Right lung (tissue), 10 donors: Measurements from ENCODE around the gene LAS1L. TPM values are rescaled to one million over a fixed set of nuclear protein-coding genes. Genes with fewer than 3 reads are reported as not detected.
"Not testable (repeated sequence)": the region's sequence is repeated elsewhere in the genome, so short reads cannot be mapped to it uniquely, and the experiment has no call there.

Experiments
- DNase-seq, 2 donors: peaks; one replicate each; pipeline ENCODE4 v3.0.0-alpha.2; 2013
- long read RNA-seq, 8 donors: transcript quantifications; one replicate each; lab custom pipeline, GENCODE V29; 2026
- polyA plus RNA-seq, 5 donors: library from polyadenylated mRNA; unstranded; fragments of 120-200 nt; gene quantifications; one replicate each; pipeline versions ENCODE4 v1.2.1 to v1.2.3, GENCODE V29; 2013; ENCODE audit warnings: inconsistent platforms in 1 of 5, low replicate concordance in 1 of 5; ENCODE audit not compliant: insufficient read length in 5 of 5, insufficient read depth in 1 of 5

Gene LAS1L
- 10 to 100 TPM; 39.6 to 46.1 (median 42.6) TPM for polyA plus RNA-seq
- long read RNA-seq, donor 1: 0 reads
- long read RNA-seq, donor 2, partial matches to known transcripts: 0 of 5 reads
- long read RNA-seq, donor 2, other reads (novel, unspliced or antisense): 0 of 5 reads
- long read RNA-seq, donor 3, partial matches to known transcripts: 295 of 338 reads
- long read RNA-seq, donor 3, other reads (novel, unspliced or antisense): 38 of 338 reads
- long read RNA-seq, donor 4, partial matches to known transcripts: 0 of 6 reads
- long read RNA-seq, donor 4, other reads (novel, unspliced or antisense): 0 of 6 reads
- long read RNA-seq, donor 5, partial matches to known transcripts: 10 of 16 reads
- long read RNA-seq, donor 5, other reads (novel, unspliced or antisense): 0 of 16 reads
- long read RNA-seq, donor 6, partial matches to known transcripts: 11 of 17 reads
- long read RNA-seq, donor 6, other reads (novel, unspliced or antisense): 0 of 17 reads
- long read RNA-seq, donor 7, transcript LAS1L-202 (13 exons, 2,386 nt): major isoform, 7 of 7 reads
- long read RNA-seq, donor 7, partial matches to known transcripts: 0 of 7 reads
- long read RNA-seq, donor 7, other reads (novel, unspliced or antisense): 0 of 7 reads
- long read RNA-seq, donor 8, partial matches to known transcripts: 0 of 2 reads
- long read RNA-seq, donor 8, other reads (novel, unspliced or antisense): 0 of 2 reads

GRCh38 chrX:65534450-65535292, at the start of gene LAS1L:
TSS of gene LAS1L (minus strand) at chrX:65534787. CDS start at chrX:65534715, 72 bp downstream.
- DNase-seq: peak; percentile 87 to 91

GRCh38 chrX:65582450-65583082, 48.0 kb upstream of the LAS1L start:
- no peak for DNase-seq

- peak; percentile 51 to 72 for DNase-seq
These were observed 47.2 kb upstream of the LAS1L start for GRCh38 chrX:65581661-65582339.

- no peak for DNase-seq
These were observed 43.8 kb upstream of the LAS1L start for GRCh38 chrX:65578346-65578745.

GRCh38 chrX:65576160-65576559, 41.6 kb upstream of the LAS1L start:
- no peak for DNase-seq

DNA sequence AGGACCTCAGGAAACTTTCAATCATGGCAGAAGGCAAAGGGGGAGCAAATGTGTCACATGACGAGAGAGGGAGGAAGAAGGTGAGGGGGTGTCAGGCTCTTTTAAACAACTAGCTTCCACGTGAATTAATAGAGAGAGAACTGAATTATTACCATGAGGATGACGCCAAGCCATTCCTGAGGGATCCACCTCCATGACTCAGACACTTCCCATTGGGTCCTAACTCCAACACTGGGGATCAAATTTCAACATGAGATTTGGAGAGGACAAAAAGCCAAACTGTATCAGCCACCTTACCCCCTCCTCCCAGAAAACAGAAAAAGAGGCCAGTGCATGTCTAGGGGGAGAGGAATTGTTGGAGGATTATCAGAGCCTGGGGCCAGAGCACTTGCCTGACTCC, 40.4 kb upstream of the LAS1L start:
- no peak for DNase-seq

- DNase-seq: no peak
These were observed 39.8 kb upstream of the LAS1L start for GRCh38 chrX:65574356-65574755.

DNA sequence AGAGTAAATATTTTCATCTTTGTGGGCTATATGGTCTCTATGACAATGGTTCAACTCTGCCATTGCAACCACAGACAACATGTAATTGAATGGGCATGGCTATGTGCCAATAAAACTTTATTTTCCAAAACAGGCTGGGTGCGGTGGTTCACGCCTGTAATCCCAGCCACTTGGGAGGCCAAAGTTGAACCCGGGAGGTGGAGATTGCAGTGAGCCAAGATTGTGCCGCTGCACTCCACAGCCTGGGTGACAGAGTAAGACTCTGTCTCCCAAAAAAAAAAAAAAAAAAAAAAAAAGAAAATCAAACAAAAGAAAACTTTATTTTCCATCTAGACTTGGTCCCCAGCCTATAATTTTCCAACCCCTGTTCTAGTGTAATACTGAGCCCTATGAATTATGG, 38.4 kb upstream of the LAS1L start:
- DNase-seq: no peak

DNA sequence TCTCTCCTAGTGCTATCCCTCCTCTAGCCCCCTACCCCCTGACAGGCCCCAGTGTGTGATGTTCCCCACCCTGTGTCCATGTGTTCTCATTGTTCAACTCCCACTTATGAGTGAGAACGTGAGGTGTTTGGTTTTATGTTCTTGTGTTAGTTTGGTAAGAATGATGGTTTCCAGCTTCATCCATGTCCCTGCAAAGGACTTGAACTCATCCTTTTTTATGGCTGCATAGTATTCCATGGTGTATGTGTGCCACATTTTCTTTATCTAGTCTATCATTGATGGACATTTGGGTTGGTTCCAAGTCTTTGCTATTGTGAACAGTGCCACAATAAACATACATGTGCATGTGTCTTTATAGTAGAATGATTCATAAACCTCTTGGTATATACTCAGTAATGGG, 28.3 kb upstream of the LAS1L start:
- not testable (repeated sequence) for DNase-seq

GRCh38 chrX:65551489-65552339, 17.1 kb upstream of the LAS1L start:
- DNase-seq: no peak

- no peak for DNase-seq
These were observed 16.5 kb upstream of the LAS1L start for GRCh38 chrX:65551086-65551485.

DNA sequence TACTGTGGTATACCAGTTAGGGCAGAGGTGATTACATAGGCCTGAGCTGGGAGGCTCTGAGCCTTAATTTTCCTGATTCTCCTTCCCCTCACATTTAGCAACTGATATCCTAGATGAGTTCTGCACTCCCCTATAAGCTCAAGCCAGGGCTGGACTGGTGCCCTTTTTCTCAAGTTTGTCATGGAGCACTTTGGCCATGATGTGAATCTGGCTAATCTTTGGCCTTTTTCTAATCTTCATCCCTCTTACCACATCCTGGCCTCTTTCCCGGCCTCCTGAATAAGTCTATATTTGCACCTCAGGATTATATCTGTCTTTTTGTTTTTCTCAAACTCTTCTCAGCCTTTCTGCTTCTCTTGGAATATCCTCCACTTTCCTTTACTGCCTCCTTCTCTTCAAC, 10.9 kb upstream of the LAS1L start:
- no peak for DNase-seq

GRCh38 chrX:65537229-65537628, 2.6 kb upstream of the LAS1L start:
- no peak for DNase-seq

- DNase-seq: no peak
These were observed 1.7 kb upstream of the LAS1L start for GRCh38 chrX:65536291-65536690.

GRCh38 chrX:65532016-65532415, 2.6 kb downstream of the LAS1L start:
- DNase-seq: no peak

- peak in 1 of 2 donors; percentile 10 for DNase-seq
These were observed 5.8 kb downstream of the LAS1L start for GRCh38 chrX:65528705-65529340.

- no peak for DNase-seq
These were observed 6.3 kb downstream of the LAS1L start for GRCh38 chrX:65528293-65528692.

DNA sequence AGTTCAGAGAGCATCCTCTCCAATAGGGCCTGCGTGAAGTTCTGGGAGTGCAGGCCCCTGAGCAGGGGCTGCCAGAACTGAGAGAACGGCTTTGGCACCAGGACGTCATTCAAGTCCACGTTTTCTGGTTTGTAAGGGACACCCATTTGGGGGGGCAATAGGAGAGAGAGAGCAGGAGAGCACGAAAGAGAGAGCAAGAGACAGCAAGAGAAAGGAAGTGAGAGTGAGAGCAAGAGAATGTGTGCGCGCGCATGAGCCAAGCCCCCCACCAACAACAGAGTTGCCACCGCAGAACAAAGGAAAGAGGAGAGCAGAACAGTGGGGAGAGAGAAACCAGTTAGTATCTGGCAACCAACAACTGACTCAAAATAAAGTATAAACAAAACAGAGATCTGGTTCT, 10.4 kb downstream of the LAS1L start:
- DNase-seq: no peak

DNA sequence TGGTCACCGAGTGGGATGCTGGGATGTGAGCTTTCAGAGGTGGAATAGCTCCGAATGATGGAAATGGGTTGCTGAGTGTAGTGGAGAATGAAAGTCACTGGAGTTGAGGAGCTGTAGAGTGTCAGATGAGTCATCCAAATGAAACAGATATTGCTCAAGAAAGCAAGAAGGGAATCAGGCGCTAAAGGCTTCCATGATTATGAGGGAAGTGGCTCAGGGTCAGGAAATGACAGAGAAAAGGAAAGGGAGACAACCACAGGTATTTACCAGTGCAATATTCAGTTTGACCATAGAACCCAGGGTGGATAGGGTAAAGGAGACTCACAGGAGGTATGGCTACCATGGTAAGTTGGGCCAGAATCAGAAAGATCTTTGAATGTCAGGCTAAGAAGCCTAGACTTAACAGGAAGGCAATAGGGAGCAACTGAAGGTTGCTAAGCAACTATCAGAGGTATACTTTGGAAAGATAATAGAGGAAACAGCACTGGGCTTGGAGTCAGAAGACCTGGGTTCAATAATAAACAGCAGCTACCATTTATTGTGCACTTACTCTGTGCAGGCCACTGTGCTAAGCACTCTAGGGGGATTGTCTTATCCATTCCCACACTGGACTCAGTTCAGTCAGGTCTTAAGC, 11.7 kb downstream of the LAS1L start:
- DNase-seq: no peak
